Measurements from ENCODE around the gene FHL5. TPM values are rescaled to one million over a fixed set of nuclear protein-coding genes. Genes with fewer than 3 reads are reported as not detected.
"Not testable (repeated sequence)": the region's sequence is repeated elsewhere in the genome, so short reads cannot be mapped to it uniquely, and the experiment has no call there.

FHL5 gene
- polyA plus RNA-seq, 3 donors from 2014 or later = not detected

DNA sequence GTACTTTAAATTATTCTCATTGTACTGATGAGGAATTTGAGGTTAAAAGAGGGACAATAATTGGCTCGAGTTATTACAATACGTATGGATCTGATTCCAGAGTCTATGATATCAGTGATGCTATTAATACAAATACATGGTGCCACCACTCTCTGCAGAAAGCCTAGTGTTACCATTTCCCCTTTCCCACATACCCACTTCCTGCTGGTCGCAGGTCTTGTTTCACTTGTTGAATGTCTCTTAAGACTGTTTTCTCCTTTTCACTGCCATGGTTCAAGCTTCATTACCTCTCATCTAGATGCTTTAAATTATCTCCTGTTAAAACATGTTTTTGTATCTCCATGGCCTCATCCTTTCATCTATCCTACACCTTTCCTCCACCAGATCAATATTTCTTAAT is 62.0 kb downstream of the FHL5 start:
- H3K4me1 Mint-ChIP-seq = no peaks in the 10 kb centered on the region
- no peaks in the 10 kb centered on the region for H3K36me3 Mint-ChIP-seq
- no peak overlapping the region for H3K27ac Mint-ChIP-seq
- peaks cover 0 to 4% (median 1%) of the 10 kb centered on the region in 3 donors for H3K27me3 Mint-ChIP-seq (ENCODE audit: low read depth in 3 of 3)
- no peaks in the 10 kb centered on the region for H3K9me3 Mint-ChIP-seq
- H3K4me3 Mint-ChIP-seq = no peak overlapping the region
- no peak for DNase-seq

GRCh38 chr6:96626759-96627364 is 63.9 kb downstream of the FHL5 start:
- H3K9me3 Mint-ChIP-seq = no peaks in the 10 kb centered on the region
- H3K36me3 Mint-ChIP-seq = no peaks in the 10 kb centered on the region

GRCh38 chr6:96631248-96631647 is 68.3 kb downstream of the FHL5 start:
- Mint-ChIP-seq H3K4me1 (no peaks in the 10 kb centered on the region), H3K9me3 (peaks cover 0 to 3% (median 0%) of the 10 kb centered on the region in 6 donors), H3K36me3 (no peaks in the 10 kb centered on the region), H3K4me3 (no peak overlapping the region), H3K27ac (no peak overlapping the region), H3K27me3 (ENCODE audit: low read depth in 3 of 3) (peaks cover 0 to 4% (median 0%) of the 10 kb centered on the region in 3 donors)
- no peak for DNase-seq

More at GRCh38 chr6:96626759-96627364, 63.9 kb downstream of the FHL5 start:
- no peaks in the 10 kb centered on the region for H3K4me1 Mint-ChIP-seq
- no peak for DNase-seq
- no peak overlapping the region for H3K27ac Mint-ChIP-seq
- H3K4me3 Mint-ChIP-seq = no peak overlapping the region
- peaks cover 0 to 1% (median 0%) of the 10 kb centered on the region in 3 donors for H3K27me3 Mint-ChIP-seq (ENCODE audit: low read depth in 3 of 3)

DNA sequence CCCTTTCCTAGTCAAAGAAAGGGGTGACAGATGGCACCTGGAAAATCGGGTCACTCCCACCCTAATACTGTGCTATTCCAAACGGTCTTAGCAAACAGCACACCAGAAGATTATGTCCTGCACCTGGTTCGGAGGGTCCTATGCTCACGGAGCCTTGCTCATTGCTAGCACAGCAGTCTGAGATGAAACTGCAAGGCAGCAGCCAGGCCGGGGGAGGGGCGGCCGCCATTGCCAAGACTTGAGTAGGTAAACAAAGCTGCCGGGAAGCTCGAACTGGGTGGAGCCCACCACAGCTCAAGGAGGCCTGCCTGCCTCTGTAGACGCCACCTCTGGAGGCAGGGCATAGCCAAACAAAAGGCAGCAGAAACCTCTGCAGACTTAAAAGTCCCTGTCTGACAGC is 75.1 kb downstream of the FHL5 start:
- DNase-seq; H3K4me1 Mint-ChIP-seq; H3K27ac Mint-ChIP-seq; H3K9me3 Mint-ChIP-seq; H3K36me3 Mint-ChIP-seq; H3K4me3 Mint-ChIP-seq; H3K27me3 Mint-ChIP-seq (ENCODE audit: low read depth in 3 of 3): not testable (repeated sequence)

- H3K9me3 Mint-ChIP-seq = peaks cover 0 to 3% (median 0%) of the 10 kb centered on the region in 6 donors
- DNase-seq = no peak
- H3K27ac Mint-ChIP-seq = no peak overlapping the region
- H3K4me3 Mint-ChIP-seq = no peak overlapping the region
- no peaks in the 10 kb centered on the region for H3K36me3 Mint-ChIP-seq
- peaks cover 0 to 5% (median 0%) of the 10 kb centered on the region in 3 donors for H3K27me3 Mint-ChIP-seq (ENCODE audit: low read depth in 3 of 3)
- H3K4me1 Mint-ChIP-seq = no peaks in the 10 kb centered on the region
Measured at GRCh38 chr6:96645106-96645505, 82.2 kb downstream of the FHL5 start.

- Mint-ChIP-seq H3K9me3 (peaks cover 0 to 8% (median 0%) of the 10 kb centered on the region in 6 donors), H3K27me3 (ENCODE audit: low read depth in 3 of 3) (peaks cover 0 to 9% (median 0%) of the 10 kb centered on the region in 3 donors), H3K27ac (no peak overlapping the region), H3K36me3 (no peaks in the 10 kb centered on the region), H3K4me3 (no peak overlapping the region), H3K4me1 (no peaks in the 10 kb centered on the region)
- DNase-seq = no peak
Measured at GRCh38 chr6:96649926-96650325, 87.0 kb downstream of the FHL5 start.

GRCh38 chr6:96651816-96652215 is 88.9 kb downstream of the FHL5 start:
- Mint-ChIP-seq H3K4me3 (no peak overlapping the region), H3K27ac (no peak overlapping the region)
- no peak for DNase-seq

DNA sequence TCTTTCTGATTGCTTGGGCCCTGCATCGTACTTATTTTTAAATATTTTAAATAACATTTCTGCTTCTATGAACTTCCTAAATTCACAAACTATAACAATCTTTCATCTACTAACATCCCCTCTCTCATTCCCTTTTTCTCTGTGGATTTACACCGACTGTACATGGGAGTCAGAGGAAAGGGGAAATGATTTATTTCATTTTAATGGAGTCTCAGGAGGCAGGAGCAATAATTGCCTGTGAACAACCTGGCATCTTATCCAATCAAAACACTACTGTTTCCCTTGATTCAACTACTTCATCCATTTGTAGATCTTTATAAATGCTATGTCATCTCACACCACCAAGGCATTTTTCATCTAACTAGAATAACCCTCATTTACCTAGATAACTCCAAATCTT is 89.6 kb downstream of the FHL5 start:
- Mint-ChIP-seq H3K36me3 (no peaks in the 10 kb centered on the region), H3K27ac (no peak overlapping the region), H3K9me3 (peaks cover 0 to 4% (median 0%) of the 10 kb centered on the region in 6 donors), H3K4me1 (no peaks in the 10 kb centered on the region), H3K4me3 (no peak overlapping the region), H3K27me3 (ENCODE audit: low read depth in 3 of 3) (peaks cover 0 to 5% (median 0%) of the 10 kb centered on the region in 3 donors)
- no peak for DNase-seq

More at GRCh38 chr6:96651816-96652215, 88.9 kb downstream of the FHL5 start:
- Mint-ChIP-seq H3K36me3 (no peaks in the 10 kb centered on the region), H3K27me3 (ENCODE audit: low read depth in 3 of 3) (peaks cover 0 to 4% (median 0%) of the 10 kb centered on the region in 3 donors), H3K9me3 (peaks cover 0 to 4% (median 0%) of the 10 kb centered on the region in 6 donors), H3K4me1 (no peaks in the 10 kb centered on the region)

- no peak for DNase-seq
- Mint-ChIP-seq H3K4me1 (no peaks in the 10 kb centered on the region), H3K27ac (no peak overlapping the region), H3K4me3 (no peak overlapping the region), H3K9me3 (peaks cover 0 to 4% (median 0%) of the 10 kb centered on the region in 6 donors), H3K36me3 (no peaks in the 10 kb centered on the region), H3K27me3 (ENCODE audit: low read depth in 3 of 3) (peaks cover 0 to 8% (median 0%) of the 10 kb centered on the region in 3 donors)
Measured at GRCh38 chr6:96653181-96653580, 90.3 kb downstream of the FHL5 start.

DNA sequence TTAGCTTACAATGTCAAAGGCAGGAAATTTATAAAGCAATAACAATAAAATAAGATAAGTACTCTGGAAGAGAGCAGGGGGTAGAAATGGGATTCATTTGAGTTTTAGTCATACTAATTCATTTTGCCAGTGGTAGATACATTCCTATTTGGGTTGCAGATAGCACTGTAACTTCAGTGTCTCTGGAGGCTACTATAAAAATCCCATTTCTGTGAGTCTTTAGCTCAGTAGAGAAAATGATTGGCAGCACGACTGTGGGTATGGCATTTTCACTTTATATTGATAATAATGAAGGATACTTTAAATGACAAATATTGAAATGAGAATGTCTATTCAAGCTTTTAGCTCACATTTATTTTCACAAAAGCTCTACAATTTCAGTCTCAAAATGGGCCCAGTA is 93.6 kb downstream of the FHL5 start:
- Mint-ChIP-seq H3K36me3 (no peaks in the 10 kb centered on the region), H3K9me3 (peaks cover 0 to 8% (median under 1%) of the 10 kb centered on the region in 6 donors), H3K27me3 (ENCODE audit: low read depth in 3 of 3) (peaks cover 0 to 8% (median 0%) of the 10 kb centered on the region in 3 donors), H3K4me1 (no peaks in the 10 kb centered on the region), H3K4me3 (no peak overlapping the region), H3K27ac (no peak overlapping the region)
- DNase-seq = no peak

GRCh38 chr6:96657344-96657743 is 94.4 kb downstream of the FHL5 start:
- H3K27me3 Mint-ChIP-seq (ENCODE audit: low read depth in 3 of 3) = peaks cover 0 to 8% (median 0%) of the 10 kb centered on the region in 3 donors
- H3K4me1 Mint-ChIP-seq = no peaks in the 10 kb centered on the region
- H3K27ac Mint-ChIP-seq = no peak overlapping the region
- no peaks in the 10 kb centered on the region for H3K36me3 Mint-ChIP-seq
- H3K9me3 Mint-ChIP-seq = peaks cover 0 to 8% (median under 1%) of the 10 kb centered on the region in 6 donors
- no peak overlapping the region for H3K4me3 Mint-ChIP-seq
- DNase-seq = no peak

GRCh38 chr6:96659084-96659845 is 96.3 kb downstream of the FHL5 start:
- Mint-ChIP-seq H3K36me3 (no peaks in the 10 kb centered on the region), H3K4me3 (no peak overlapping the region), H3K27me3 (ENCODE audit: low read depth in 3 of 3) (peaks cover 0 to 9% (median 1%) of the 10 kb centered on the region in 3 donors), H3K4me1 (no peaks in the 10 kb centered on the region), H3K9me3 (peaks cover 0 to 7% (median under 1%) of the 10 kb centered on the region in 6 donors), H3K27ac (no peak overlapping the region)
- no peak for DNase-seq
